GM12878 (cell line): ENCODE measurements around the gene CAMTA1. TPM values are rescaled to one million over a fixed set of nuclear protein-coding genes. Genes with fewer than 3 reads are reported as not detected.

Experiments
- ATAC-seq: fragments of 200-7000 bp; cut with Tn5 transposase; 3 replicates; pipeline ENCODE4 v1.9.1; 2020; ENCODE audit warnings: mild to moderate bottlenecking, moderate library complexity
- BruUV-seq: library from RNA; stranded (reverse); fragments of 400-500 nt; replicated peaks from 2 replicates; lab custom pipeline; 2021; lab: Mats Ljungman, UMichigan
- CTCF ChIA-PET: fragments of 300-600 bp; sonication (Branson Sonifier 250); formaldehyde crosslinking; extraction: SDS; loops from one replicate; lab custom pipeline; 2021; ENCODE audit warnings: inconsistent platforms; lab: Yijun Ruan, JAX
- POLR2A ChIA-PET: fragments of 350-600 bp; formaldehyde crosslinking; extraction: SDS; loops from one replicate; lab custom pipeline; 2021; ENCODE audit warnings: inconsistent platforms; lab: Charles Lee
- RAD21 ChIA-PET: fragments of 300-600 bp; sonication (Branson Sonifier 250); formaldehyde crosslinking; loops from one replicate; lab custom pipeline; 2023; ENCODE audit warnings: antibody characterized with exemption; ENCODE audit not compliant: unreplicated experiment; lab: Charles Lee
- SMC1A ChIA-PET: fragments of 300-600 bp; sonication (Branson Sonifier 250); formaldehyde crosslinking; loops from one replicate; lab custom pipeline; 2023; ENCODE audit not compliant: unreplicated experiment, uncharacterized antibody; lab: Charles Lee
- DNase-seq: peaks from one replicate; pipeline ENCODE4 v3.0.0-alpha.2; 2011; ENCODE audit warnings: low read depth, low spot score
- FAIRE-seq: peaks from 3 replicates; lab custom pipeline; 2011; peaks lifted over from hg19 to GRCh38; lab: Jason Lieb, UNC
- H2AFZ ChIP-seq: 2 replicates; pipeline ENCODE4 v1.6.0; 2011; ENCODE audit warnings: low read depth, low read length, control low read depth; ENCODE audit not compliant: control insufficient read depth
- H3K27ac ChIP-seq: 2 replicates; pipeline ENCODE4 v1.5.1; 2011; ENCODE audit warnings: control low read depth; ENCODE audit not compliant: control insufficient read depth, insufficient read depth
- H3K27me3 ChIP-seq, 2 experiments: replicated peaks in 1 of 2; 2 replicates each; pipeline versions ENCODE4 v1.6.0 to v1.6.1; 2011; ENCODE audit warnings: low read length in 1 of 2; ENCODE audit not compliant: control insufficient read depth in 2 of 2, insufficient read depth in 2 of 2
- H3K36me3 ChIP-seq, 2 experiments: 2 replicates each; pipeline ENCODE4 v1.5.1; 2011; ENCODE audit warnings: low read length in 1 of 2; ENCODE audit not compliant: control insufficient read depth in 2 of 2, insufficient read depth in 2 of 2
- H3K4me1 ChIP-seq: 2 replicates; pipeline ENCODE4 v1.6.1; 2011; ENCODE audit warnings: mild to moderate bottlenecking, low read length, moderate library complexity, mixed read lengths; ENCODE audit not compliant: control insufficient read depth, insufficient read depth
- H3K4me2 ChIP-seq: 2 replicates; pipeline ENCODE4 v1.6.0; 2011; ENCODE audit warnings: control low read depth; ENCODE audit not compliant: control insufficient read depth, insufficient read depth
- H3K4me3 ChIP-seq: fragments of 200-600 bp; sonication (generic); 2 replicates; pipeline ENCODE4 v1.5.1; 2016
- H3K79me2 ChIP-seq: 2 replicates; pipeline ENCODE4 v1.6.0; 2011; ENCODE audit warnings: low read length; ENCODE audit not compliant: control insufficient read depth, insufficient read depth
- H3K9ac ChIP-seq: 2 replicates; pipeline ENCODE4 v1.8.0; 2011; ENCODE audit warnings: low read length, control low read depth, mixed read lengths; ENCODE audit not compliant: control insufficient read depth, insufficient read depth
- H3K9me3 ChIP-seq: replicated peaks from 3 replicates; pipeline ENCODE4 v1.5.1; 2011; ENCODE audit warnings: mild to moderate bottlenecking, low read length; ENCODE audit not compliant: control insufficient read depth, insufficient read depth
- H4K20me1 ChIP-seq: 2 replicates; pipeline ENCODE4 v1.6.0; 2011; ENCODE audit not compliant: control insufficient read depth, insufficient read depth
- BHLHE40 ChIP-seq, 2 experiments: fragments of 450-650 bp in 1 of 2; IDR thresholded peaks; 2 replicates each; pipeline ENCODE4 v1.6.1; 2011 to 2017; ENCODE audit warnings: low read depth in 2 of 2, borderline replicate concordance in 1 of 2, improper control_type of control experiment in 1 of 2, low read length in 1 of 2, mild to moderate bottlenecking in 1 of 2
- CHD4 ChIP-seq: fragments of 200-600 bp; sonication (generic); IDR thresholded peaks from 2 replicates; pipeline ENCODE4 v1.6.1; 2016; ENCODE audit warnings: mild to moderate bottlenecking
- TCF7 ChIP-seq: IDR thresholded peaks from 2 replicates; pipeline ENCODE4 v1.6.1; 2014; ENCODE audit warnings: antibody characterized with exemption, borderline replicate concordance
- WGBS: methylation state at CpG from one replicate; pipeline ENCODE4 v1.1.6; 2016; ENCODE audit warnings: low lambda C conversion rate; ENCODE audit not compliant: insufficient replicate concordance, insufficient coverage; ENCODE audit errors: missing lambda C conversion rate; 5-methylcytosine and 5-hydroxymethylcytosine counted together
- in situ Hi-C: fragments of 300-500 bp; cut with MboI; formaldehyde crosslinking; loops from 9 replicates; pipeline ENCODE4 v1.14.3; 2018; ENCODE audit warnings: mixed read lengths
- intact Hi-C: fragments of 100-400 bp; cut with micrococcal nuclease; formaldehyde crosslinking; loops from one replicate; pipeline ENCODE4 v1.14.2; 2022; ENCODE audit not compliant: unreplicated experiment
- polyA plus RNA-seq, 11 experiments: library from polyadenylated mRNA; depleted of rRNA in 4 of 11; unstranded in 6 of 11; stranded (reverse) in 5 of 11; fragments of >200 nt; fragmentation: Nextera tagmentation in 4 of 11; fragmentation: Illumina TruSeq in 1 of 11; extraction: Ambion mirVana in 4 of 11; extraction: Trizol in 1 of 11; gene quantifications; 1 replicate in 1 of 11; 2 replicates in 10 of 11; pipeline versions ENCODE4 v1.2.1 to v1.2.3, GENCODE V29; 2011 to 2016; ENCODE audit warnings: inconsistent platforms in 2 of 11, missing spikeins in 2 of 11, low read depth in 1 of 11
- total RNA-seq, 4 experiments: library from RNA; depleted of rRNA in 3 of 4; stranded (reverse); fragments of >200 nt in 3 of 4; fragmentation: Illumina TruSeq in 1 of 4; extraction: Trizol in 1 of 4; gene quantifications; 2 replicates each; pipeline versions ENCODE4 v1.2.1 to v1.2.3, GENCODE V29; 2013 to 2021
- TF ChIP-seq, protein P1 (sequence below): fragments of 450-650 bp; IDR thresholded peaks from 2 replicates; pipeline ENCODE4 v1.6.1; 2017; ENCODE audit warnings: mild to moderate bottlenecking, moderate library complexity

Gene CAMTA1
- total and polyA plus RNA-seq, 10 of the 15 experiments (the other 5 are each of a cell fraction or from before 2014, with no cell fraction given): 37.7 to 148 (median 76.4) TPM

DNA sequence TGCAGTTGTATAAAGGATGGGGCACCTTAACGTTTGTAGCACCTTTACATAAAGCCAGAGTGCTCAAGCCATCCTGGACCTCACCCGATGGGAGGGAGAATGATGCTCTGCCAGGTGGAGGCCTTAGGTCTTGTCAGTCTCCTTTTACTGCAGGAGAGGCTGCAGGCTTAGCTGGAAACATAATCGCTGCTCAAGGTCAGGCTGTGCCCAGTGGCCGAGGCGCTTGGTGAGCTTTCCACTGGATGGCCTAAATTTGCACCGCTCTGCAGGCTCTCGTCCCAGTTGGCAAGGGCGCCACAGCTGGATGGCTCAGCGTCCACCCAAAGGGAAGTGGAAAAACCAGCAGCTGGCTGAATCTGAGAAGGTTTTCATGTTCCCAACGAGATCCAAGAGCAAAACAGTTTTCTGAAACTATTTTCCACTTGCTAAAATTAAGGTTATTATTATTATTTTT is 438.9 kb downstream of the CAMTA1 start (continued):
- no peak for TF ChIP-seq BHLHE40 (IDR thresholded peaks at IDR 0.05; ENCODE audit: borderline replicate concordance in 1 of 2, low read depth in 2 of 2, low read length in 1 of 2)

DNA sequence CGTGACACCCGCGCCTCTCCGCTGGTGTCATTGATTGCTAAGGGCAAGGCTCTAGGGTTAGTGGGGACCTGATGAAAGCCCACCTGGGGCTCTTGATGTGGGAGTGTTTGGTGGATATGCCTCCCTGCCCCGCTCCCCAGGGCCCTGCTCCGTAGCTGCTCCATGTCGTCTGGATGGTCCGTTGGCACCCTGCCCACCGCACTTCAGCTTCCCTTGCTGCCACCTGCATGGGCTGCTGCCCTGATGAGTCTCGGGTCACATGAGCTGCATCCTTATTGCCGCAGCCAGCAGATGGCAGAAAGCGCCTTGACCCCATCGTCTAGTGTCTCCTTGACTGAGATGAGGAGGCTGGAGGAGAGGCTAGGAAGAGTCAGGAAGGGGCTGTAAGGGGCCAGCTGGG is 439.4 kb downstream of the CAMTA1 start:
- TF ChIP-seq CHD4: no peak
- TF ChIP-seq, protein P1, sequence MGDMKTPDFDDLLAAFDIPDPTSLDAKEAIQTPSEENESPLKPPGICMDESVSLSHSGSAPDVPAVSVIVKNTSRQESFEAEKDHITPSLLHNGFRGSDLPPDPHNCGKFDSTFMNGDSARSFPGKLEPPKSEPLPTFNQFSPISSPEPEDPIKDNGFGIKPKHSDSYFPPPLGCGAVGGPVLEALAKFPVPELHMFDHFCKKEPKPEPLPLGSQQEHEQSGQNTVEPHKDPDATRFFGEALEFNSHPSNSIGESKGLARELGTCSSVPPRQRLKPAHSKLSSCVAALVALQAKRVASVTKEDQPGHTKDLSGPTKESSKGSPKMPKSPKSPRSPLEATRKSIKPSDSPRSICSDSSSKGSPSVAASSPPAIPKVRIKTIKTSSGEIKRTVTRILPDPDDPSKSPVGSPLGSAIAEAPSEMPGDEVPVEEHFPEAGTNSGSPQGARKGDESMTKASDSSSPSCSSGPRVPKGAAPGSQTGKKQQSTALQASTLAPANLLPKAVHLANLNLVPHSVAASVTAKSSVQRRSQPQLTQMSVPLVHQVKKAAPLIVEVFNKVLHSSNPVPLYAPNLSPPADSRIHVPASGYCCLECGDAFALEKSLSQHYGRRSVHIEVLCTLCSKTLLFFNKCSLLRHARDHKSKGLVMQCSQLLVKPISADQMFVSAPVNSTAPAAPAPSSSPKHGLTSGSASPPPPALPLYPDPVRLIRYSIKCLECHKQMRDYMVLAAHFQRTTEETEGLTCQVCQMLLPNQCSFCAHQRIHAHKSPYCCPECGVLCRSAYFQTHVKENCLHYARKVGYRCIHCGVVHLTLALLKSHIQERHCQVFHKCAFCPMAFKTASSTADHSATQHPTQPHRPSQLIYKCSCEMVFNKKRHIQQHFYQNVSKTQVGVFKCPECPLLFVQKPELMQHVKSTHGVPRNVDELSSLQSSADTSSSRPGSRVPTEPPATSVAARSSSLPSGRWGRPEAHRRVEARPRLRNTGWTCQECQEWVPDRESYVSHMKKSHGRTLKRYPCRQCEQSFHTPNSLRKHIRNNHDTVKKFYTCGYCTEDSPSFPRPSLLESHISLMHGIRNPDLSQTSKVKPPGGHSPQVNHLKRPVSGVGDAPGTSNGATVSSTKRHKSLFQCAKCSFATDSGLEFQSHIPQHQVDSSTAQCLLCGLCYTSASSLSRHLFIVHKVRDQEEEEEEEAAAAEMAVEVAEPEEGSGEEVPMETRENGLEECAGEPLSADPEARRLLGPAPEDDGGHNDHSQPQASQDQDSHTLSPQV: no peak
- TF ChIP-seq TCF7: no peak
- WGBS: 66% methylated on average over 13 of the region's 13 CpGs
- CTCF ChIA-PET: no interaction called here

More for the DNA sequence above, 439.4 kb downstream of the CAMTA1 start:
- H3K9ac ChIP-seq: no peak overlapping the region
- DNase-seq (no peak), FAIRE-seq (no peak), ATAC-seq (no peak)
- H3K27me3 ChIP-seq: no peaks in the 10 kb centered on the region; a peak in 1 of 4 replicates
- H3K36me3 ChIP-seq: no peaks in the 10 kb centered on the region
- ChIA-PET SMC1A (no interaction called here), POLR2A (no interaction called here), RAD21 (no interaction called here)
- in situ Hi-C loops (loop anchor here (5.0 to 25.0 kb wide), 2 partner anchors 502 to 737 kb away; partner anchors contain the start of gene PLEKHG5), intact Hi-C loops (loop anchor here (5.0 kb wide), 1 partner anchor 423 kb away; no protein-coding TSS in a partner anchor)
- no TSS peak for BruUV-seq
- no peak overlapping the region for H3K27ac ChIP-seq
- H3K79me2 ChIP-seq: no peaks in the 10 kb centered on the region
- no peak overlapping the region for H3K4me2 ChIP-seq
- no peak overlapping the region for H2AFZ ChIP-seq
- no peaks in the 10 kb centered on the region; the same call in 2 of the 3 replicates for H3K9me3 ChIP-seq
- no peaks in the 10 kb centered on the region for H3K4me1 ChIP-seq
- H4K20me1 ChIP-seq: no peaks in the 10 kb centered on the region
- H3K4me3 ChIP-seq: no peak overlapping the region
